8988T (cell line): ENCODE data around the gene PDE4DIP.
"Not testable (repeated sequence)": the region's sequence is repeated elsewhere in the genome, so short reads cannot be mapped to it uniquely, and the experiment has no call there.

Experiments used
- DNase-seq: peaks from one replicate; pipeline ENCODE4 v3.0.0; 2011

PDE4DIP gene

DNA sequence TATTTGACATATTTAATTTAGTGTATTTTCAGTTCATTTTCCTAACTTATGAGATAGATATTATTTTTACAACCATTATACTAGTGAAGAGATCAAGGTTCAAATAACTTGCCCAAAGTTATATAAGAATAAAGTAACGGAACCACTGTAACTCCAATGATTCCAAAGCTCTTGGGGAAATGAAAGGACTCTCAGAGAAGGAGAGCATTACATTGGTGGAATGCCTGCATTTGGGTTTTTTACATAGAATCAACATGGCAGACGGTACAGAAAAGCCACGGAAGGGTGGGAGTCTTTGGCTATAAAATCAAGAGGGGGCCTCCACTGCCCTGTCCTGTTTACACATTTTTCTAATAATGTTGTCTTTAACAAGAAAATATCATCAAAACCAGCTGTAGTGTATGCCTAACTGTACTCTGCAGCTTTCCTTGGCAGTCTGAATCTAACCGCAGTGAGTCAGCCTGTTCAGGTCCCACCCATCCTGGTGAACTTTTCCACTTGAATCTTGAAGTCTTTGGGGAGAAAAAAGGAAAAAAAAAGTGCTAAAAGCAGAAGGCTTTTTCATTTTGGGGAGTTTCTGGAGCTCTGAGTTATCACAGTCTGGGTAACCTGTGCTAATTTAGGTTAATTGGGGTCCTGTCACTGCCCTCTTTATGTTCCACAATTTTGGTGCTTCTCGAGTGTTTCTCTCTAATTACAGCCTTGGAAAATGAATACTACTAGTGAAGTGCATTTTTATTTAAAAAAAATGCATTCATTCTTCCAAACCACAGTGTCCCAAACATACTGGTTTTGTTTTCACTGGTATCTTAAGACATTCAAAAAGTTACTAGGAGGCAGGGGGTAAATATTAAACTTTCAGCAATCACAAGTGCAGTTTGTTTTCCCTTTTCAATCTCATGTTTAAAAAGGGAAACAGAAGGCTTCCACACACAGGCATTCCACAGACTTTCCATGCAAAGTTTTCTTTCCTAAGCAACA is 30.5 kb downstream of the PDE4DIP start:
- DNase-seq = not testable (repeated sequence)

DNA sequence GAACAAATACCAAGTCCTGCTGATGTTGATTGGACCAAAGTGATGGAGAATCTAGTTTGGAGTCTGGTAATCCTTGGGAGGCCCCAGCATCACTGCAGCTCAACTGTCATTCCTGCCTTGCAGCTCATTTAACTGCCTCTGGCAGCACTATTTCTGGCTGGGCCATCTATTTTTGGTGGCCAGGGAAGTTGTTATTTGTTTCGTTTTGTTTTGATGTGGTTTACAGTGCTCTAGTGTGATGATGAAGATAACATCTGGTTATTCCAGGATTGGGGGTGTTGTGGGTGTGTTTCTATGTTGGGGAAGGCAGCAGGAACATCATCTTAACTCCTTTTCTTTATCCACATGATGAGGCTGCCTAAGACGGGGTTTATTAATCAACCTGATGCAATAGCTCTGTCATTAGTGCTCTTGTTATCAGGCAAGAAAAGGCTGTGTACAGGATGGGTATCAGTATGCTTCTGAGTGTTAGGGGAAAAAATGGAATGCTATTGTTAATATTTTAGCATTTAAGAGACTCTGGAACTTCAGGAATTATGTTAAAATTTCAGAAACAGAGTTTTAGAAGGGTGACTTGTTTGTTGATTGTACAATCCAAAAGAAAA is 35.7 kb downstream of the PDE4DIP start:
- not testable (repeated sequence) for DNase-seq

- not testable (repeated sequence) for DNase-seq
Observed at GRCh38 chr1:148881261-148881660, 37.0 kb downstream of the PDE4DIP start.

- not testable (repeated sequence) for DNase-seq
Observed at GRCh38 chr1:148885219-148885618, 41.0 kb downstream of the PDE4DIP start.

GRCh38 chr1:148886293-148886692 is 42.1 kb downstream of the PDE4DIP start:
- DNase-seq = not testable (repeated sequence)

- not testable (repeated sequence) for DNase-seq
Observed at GRCh38 chr1:148888597-148888996, 44.4 kb downstream of the PDE4DIP start.

- DNase-seq = not testable (repeated sequence)
Observed at GRCh38 chr1:148889267-148890074, 45.2 kb downstream of the PDE4DIP start.

- DNase-seq = not testable (repeated sequence)
Observed at GRCh38 chr1:148890075-148890568, 45.9 kb downstream of the PDE4DIP start.

DNA sequence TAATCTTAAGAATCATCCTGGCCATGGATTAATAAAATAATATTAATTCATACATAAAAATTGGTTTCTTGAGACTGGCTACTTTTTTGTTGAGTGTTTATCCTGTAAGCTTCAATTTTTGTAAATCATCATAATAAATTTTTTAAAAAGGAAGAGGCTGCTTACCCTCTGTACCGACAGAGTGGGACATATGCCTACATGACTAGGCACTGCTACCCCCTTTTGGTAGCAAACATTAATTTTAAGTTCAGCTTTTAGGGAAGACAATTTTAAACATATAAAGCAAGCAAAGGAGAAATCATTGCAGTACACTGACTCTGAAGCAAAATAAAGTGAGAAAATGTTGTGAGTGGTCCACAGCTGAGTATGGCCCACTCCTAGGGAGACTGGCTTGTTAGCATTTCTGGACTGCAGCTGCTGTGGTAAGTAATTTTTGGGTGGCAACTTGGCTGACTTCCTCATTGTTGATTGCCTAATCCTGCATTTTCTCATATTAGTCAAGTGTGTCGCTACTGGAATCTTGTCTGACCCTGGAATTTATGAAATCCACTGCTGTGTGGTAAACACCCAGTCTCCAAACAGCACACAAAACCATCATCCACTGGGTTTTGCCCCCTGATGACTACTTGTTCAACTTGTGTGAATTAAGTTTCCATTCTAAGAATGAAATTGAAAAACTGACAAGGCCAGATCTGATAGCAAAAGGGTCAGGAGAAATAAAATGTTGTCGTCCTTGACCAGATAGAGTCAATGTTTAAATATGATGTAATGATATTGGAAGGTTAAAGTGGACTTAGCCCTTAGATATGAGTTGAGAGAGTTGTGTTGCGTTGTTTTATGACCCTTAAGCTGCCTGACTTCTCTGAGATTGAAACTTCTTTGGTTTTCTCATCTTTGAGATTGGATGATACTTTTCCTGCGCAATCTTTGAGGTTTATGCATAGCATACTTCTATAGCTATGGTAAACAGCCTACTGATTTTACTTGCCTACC is 50.4 kb downstream of the PDE4DIP start:
- DNase-seq = not testable (repeated sequence)

DNA sequence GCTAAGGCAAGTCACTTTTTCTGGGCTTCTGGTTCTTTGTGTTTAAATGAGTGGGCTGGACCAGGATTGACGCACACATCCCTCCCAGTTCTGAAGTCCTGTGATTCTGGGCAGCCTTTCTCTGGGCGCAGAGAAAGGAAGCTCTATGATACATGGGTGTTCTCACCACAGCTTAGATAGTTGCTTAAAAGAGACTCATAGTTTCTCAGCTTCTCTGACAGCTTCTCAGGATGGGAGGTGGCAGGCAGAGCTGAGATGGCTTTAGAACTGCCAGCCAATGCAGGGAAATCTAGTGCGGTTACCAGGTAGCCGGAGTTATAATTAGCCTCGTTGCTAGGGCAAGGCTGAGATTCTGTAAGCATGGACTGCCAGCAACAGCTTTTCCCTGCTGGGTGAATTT is 55.8 kb downstream of the PDE4DIP start:
- DNase-seq = not testable (repeated sequence)

- not testable (repeated sequence) for DNase-seq
Observed at GRCh38 chr1:148900691-148901090, 56.5 kb downstream of the PDE4DIP start.

GRCh38 chr1:148901150-148901952 is 57.1 kb downstream of the PDE4DIP start:
- not testable (repeated sequence) for DNase-seq

- not testable (repeated sequence) for DNase-seq
Observed at GRCh38 chr1:148901953-148902341, 57.7 kb downstream of the PDE4DIP start.

GRCh38 chr1:148909219-148909826 is 65.1 kb downstream of the PDE4DIP start:
- DNase-seq = not testable (repeated sequence)

- not testable (repeated sequence) for DNase-seq
Observed at GRCh38 chr1:148911303-148911928, 67.2 kb downstream of the PDE4DIP start.

DNA sequence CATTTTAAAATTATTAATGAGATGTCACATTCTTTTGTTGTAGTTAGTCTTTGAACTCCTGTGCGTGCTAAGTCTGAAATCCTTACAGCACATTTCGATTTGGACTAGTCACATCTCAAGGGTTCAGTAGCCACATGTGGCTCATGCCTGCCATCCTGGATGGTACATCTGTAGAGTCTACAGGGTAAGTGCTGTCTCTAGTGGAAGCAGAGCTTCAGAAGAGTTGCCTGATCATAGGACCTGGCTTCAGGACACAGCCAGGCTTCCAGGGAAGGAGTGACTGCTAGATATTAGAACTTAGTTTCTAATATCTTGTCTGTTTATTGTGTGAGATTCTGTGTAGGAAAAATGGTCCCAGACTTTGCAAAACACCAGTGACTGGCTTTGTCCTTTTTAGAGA is 72.0 kb downstream of the PDE4DIP start:
- not testable (repeated sequence) for DNase-seq

- not testable (repeated sequence) for DNase-seq
Observed at GRCh38 chr1:148916695-148917348, 72.6 kb downstream of the PDE4DIP start.

DNA sequence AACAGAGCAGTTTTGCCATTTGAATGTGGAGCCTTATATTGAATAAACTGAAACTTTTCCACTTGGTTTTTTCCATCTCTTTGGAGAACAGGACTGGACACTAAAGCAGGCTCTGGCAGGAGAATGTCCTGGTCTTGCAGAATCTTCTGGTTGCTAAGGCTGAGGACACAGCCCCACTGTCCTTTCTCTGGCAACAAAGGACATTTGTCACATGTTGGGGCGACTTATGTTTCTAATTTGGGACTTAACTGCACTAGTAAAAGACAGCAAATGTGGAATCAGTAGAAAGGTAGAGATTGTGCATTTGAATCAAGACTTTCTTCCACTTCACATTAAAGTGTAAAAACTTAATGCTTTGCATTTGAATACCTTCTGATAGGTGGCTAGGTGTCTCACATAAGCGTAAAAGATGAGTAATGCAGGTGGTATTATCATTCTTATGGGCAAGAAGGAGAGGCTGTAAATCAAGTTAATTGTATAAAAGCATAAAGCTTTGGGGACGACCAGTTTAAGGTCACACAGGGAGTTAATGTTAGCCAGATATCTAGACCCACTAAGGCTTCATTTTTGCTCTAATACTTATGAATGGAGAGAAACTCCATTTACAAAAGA is 74.7 kb downstream of the PDE4DIP start:
- DNase-seq = not testable (repeated sequence)

- not testable (repeated sequence) for DNase-seq
Observed at GRCh38 chr1:148921047-148921446, 76.8 kb downstream of the PDE4DIP start.
